GM23248 (cell line): ENCODE results near the gene CARMIL1.

Source experiments
- EZH2 ChIP-seq: fragments of 200-600 bp; sonication (generic); IDR thresholded peaks from 2 replicates; pipeline ENCODE4 v1.6.1; 2018; ENCODE audit warnings: antibody characterized with exemption, mild to moderate bottlenecking; ENCODE audit not compliant: insufficient read depth, poor library complexity, severe bottlenecking
- EZH2phosphoT487 ChIP-seq: fragments of 200-600 bp; sonication (generic); IDR thresholded peaks from 2 replicates; pipeline ENCODE4 v1.6.1; 2018; ENCODE audit warnings: antibody characterized with exemption, moderate library complexity, mild to moderate bottlenecking, low read depth; ENCODE audit not compliant: insufficient read depth

DNA sequence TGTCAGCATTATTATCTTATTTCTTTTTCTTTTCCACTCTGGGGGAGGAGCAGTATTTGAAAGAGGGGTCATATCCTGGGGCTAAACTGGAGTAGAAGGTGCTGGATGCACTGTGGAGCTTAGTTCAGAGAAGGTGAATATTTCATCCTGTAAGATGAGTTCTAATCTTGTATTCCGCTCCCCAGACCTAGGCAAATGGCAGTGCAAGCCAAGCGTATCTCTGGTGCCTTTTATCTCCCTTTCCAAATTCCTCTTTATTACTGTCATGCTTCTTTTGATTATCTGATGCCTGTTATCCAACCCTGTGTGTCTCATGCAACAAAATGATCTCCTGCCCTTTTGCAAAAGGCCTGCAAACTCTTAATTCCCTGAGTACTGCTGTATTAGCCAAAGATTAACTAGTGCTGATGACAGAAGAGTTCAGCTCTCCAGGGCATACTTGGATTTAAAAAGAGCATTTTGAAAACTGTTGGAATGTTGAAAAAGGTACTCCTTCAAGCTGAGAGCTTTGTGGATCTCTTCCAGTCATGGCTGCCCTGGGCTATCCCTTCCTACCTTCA is 138.0 kb downstream of the CARMIL1 start:
- no peak for TF ChIP-seq EZH2phosphoT487
- no peak for TF ChIP-seq EZH2
